Parathyroid adenoma (tissue), 2 donors: Measurements from ENCODE around the gene ZSCAN5B.
A peak's percentile ranks its signal among the peaks of the same experiment; 100 is the strongest.

Experiments
- H2AFZ ChIP-seq: fragments of 300-600 bp; sonication (generic); one replicate; pipeline ENCODE4 v1.7.0; 2017; ENCODE audit warnings: antibody characterized with exemption, mild to moderate bottlenecking
- H3K27ac ChIP-seq: fragments of 300-600 bp; sonication (generic); one replicate; pipeline ENCODE4 v1.7.0; 2017
- H3K27me3 ChIP-seq: fragments of 300-600 bp; sonication (generic); one replicate; pipeline ENCODE4 v1.7.0; 2017; ENCODE audit warnings: low read length; ENCODE audit not compliant: control insufficient read depth, insufficient read depth
- H3K36me3 ChIP-seq: fragments of 300-600 bp; sonication (generic); one replicate; pipeline ENCODE4 v1.7.0; 2017; ENCODE audit warnings: low read length; ENCODE audit not compliant: control insufficient read depth, insufficient read depth
- H3K4me1 ChIP-seq: fragments of 300-600 bp; sonication (generic); one replicate; pipeline ENCODE4 v1.7.0; 2017; ENCODE audit warnings: control low read depth
- H3K4me2 ChIP-seq: fragments of 300-600 bp; sonication (generic); one replicate; pipeline ENCODE4 v1.7.0; 2017; ENCODE audit warnings: low read length
- H3K4me3 ChIP-seq: fragments of 300-600 bp; sonication (generic); one replicate; pipeline ENCODE4 v1.7.0; 2017; ENCODE audit warnings: low read depth, low read length
- H3K79me2 ChIP-seq: fragments of 300-600 bp; sonication (generic); one replicate; pipeline ENCODE4 v1.7.0; 2017; ENCODE audit warnings: control low read depth
- H3K9ac ChIP-seq: fragments of 300-600 bp; sonication (generic); one replicate; pipeline ENCODE4 v1.7.0; 2017; ENCODE audit warnings: mild to moderate bottlenecking
- H3K9me3 ChIP-seq: fragments of 300-600 bp; sonication (generic); one replicate; pipeline ENCODE4 v1.7.0; 2017; ENCODE audit warnings: low read length; ENCODE audit not compliant: control insufficient read depth
- TF ChIP-seq, protein P1 (sequence below): fragments of 300-600 bp; sonication (generic); IDR thresholded peaks from one replicate; pipeline ENCODE4 v1.7.0; 2017; ENCODE audit warnings: antibody characterized with exemption, mild to moderate bottlenecking
- donor health status: primary hyperparathyroidism.

ZSCAN5B gene

DNA sequence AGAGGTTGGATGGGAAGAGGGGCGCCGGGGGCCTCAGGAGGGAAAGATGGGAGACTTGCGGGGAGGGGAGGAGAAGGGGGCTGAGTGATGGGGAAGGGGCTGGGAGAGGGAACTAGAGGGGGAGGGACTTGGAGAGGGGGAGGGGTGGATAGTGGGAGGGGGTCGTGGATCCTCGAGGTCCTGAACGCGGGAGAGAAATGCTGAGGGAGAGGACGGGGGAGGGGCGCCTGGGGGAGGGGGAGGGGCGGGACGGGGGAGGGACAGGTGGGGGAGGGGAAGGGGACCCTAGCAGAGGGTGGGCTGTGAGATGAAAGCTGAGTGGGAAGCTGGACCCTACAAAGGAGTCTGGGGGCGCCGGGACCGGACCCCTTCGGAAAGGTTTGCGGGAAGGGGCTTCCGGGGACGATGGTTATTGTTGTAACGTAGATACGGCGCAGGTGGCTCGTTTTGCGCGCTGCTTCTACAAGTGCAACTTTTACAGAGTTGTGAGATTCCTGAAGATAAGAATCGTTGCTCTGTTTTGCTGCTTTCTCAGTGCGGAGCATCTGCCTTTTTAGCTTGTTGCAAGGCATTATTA is 56.1 kb downstream of the ZSCAN5B start:
- Histone ChIP-seq H3K27me3 (no peaks in the 10 kb centered on the region), H3K36me3 (no peaks in the 10 kb centered on the region), H3K4me2 (peak overlapping the region; percentile 57), H3K4me3 (peak overlapping the region; percentile 67), H3K4me1 (no peaks in the 10 kb centered on the region), H2AFZ (peak overlapping the region; percentile 88), H3K79me2 (no peaks in the 10 kb centered on the region), H3K27ac (peak overlapping the region; percentile 88), H3K9me3 (no peaks in the 10 kb centered on the region), H3K9ac (no peak overlapping the region)
- TF ChIP-seq, protein P1, sequence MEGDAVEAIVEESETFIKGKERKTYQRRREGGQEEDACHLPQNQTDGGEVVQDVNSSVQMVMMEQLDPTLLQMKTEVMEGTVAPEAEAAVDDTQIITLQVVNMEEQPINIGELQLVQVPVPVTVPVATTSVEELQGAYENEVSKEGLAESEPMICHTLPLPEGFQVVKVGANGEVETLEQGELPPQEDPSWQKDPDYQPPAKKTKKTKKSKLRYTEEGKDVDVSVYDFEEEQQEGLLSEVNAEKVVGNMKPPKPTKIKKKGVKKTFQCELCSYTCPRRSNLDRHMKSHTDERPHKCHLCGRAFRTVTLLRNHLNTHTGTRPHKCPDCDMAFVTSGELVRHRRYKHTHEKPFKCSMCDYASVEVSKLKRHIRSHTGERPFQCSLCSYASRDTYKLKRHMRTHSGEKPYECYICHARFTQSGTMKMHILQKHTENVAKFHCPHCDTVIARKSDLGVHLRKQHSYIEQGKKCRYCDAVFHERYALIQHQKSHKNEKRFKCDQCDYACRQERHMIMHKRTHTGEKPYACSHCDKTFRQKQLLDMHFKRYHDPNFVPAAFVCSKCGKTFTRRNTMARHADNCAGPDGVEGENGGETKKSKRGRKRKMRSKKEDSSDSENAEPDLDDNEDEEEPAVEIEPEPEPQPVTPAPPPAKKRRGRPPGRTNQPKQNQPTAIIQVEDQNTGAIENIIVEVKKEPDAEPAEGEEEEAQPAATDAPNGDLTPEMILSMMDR: no peak

DNA sequence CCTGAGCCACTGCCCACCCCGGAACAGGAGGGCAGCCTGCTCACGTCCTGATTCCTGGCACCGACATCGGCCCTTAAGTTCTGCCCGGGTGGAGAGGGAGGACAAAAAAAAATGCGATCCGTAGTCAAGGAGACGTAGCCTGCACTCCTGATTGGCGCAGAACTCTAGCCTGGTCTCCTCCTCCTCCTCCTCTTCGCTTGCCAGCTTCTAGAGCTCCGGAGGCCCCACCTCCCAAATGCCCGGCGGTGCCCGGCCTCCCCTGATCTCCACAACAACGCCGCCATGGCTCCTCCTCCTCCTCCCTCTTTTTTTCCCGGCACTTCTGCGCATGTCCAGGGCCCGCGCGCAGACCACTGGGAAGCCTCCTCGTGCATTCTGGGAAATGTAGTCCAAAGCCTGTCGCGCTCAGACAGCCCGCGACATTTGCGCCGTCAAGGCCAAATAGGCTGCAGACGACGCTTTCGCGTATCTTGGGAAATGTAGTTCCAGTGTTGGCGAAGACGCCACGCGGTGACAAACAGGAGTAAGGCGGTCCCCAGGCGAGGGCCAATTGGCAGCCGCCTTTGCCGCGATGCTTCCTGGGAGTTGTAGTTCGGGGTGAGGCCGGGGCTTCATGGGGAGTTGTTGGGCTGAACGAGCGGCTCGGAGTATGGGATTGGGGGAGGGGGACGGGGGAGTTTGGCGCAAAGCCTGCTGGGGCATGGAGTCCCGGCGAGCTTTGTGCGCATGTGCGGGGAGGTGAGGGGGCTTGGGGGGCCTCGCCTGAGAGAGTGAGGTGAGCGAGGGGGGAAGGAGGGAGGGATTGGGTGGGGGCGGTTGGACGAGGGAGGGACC is 56.8 kb downstream of the ZSCAN5B start, which contains the start of gene ZNF444:
Gene ZNF444, plus strand, starts transcription at position 705 of the 834 bp plus-strand sequence. CDS start 5,625 bp downstream, outside the sequence.
- no peaks in the 10 kb centered on the region for H3K27me3 ChIP-seq
- TF ChIP-seq, protein P1: no peak
- H3K36me3 ChIP-seq: no peaks in the 10 kb centered on the region
- H3K79me2 ChIP-seq: no peaks in the 10 kb centered on the region
- peak within 1 kb of the TSS; percentile 88 for H2AFZ ChIP-seq
- H3K4me2 ChIP-seq: peak within 1 kb of the TSS; percentile 88
- peak within 1 kb of the TSS; percentile 67 for H3K4me3 ChIP-seq
- H3K4me1 ChIP-seq: no peaks in the 10 kb centered on the region
- H3K27ac ChIP-seq: peak within 1 kb of the TSS; percentile 88
- peak within 1 kb of the TSS; percentile 50 for H3K9ac ChIP-seq
- H3K9me3 ChIP-seq: no peaks in the 10 kb centered on the region

GRCh38 chr19:56139847-56140582 is 57.6 kb downstream of the ZSCAN5B start:
- Histone ChIP-seq H3K36me3 (no peaks in the 10 kb centered on the region), H2AFZ (peak overlapping the region; percentile 88), H3K27me3 (no peaks in the 10 kb centered on the region), H3K9ac (peak overlapping the region; percentile 50), H3K79me2 (no peaks in the 10 kb centered on the region), H3K4me2 (peak overlapping the region; percentile 88), H3K4me1 (no peaks in the 10 kb centered on the region), H3K4me3 (peak overlapping the region; percentile 67), H3K27ac (peak overlapping the region; percentile 88), H3K9me3 (no peaks in the 10 kb centered on the region)
- TF ChIP-seq, protein P1: no peak
